NCI-H2196 treated with DMSO at 0.1 percent for 48 hours (cell line): ENCODE results near the gene NFATC2IP.

ENCODE experiments used
- DNase-seq: peaks from one replicate; lab custom pipeline; 2025; ENCODE audit not compliant: unreplicated experiment; lab: John Stamatoyannopoulos, UW

Gene NFATC2IP

DNA sequence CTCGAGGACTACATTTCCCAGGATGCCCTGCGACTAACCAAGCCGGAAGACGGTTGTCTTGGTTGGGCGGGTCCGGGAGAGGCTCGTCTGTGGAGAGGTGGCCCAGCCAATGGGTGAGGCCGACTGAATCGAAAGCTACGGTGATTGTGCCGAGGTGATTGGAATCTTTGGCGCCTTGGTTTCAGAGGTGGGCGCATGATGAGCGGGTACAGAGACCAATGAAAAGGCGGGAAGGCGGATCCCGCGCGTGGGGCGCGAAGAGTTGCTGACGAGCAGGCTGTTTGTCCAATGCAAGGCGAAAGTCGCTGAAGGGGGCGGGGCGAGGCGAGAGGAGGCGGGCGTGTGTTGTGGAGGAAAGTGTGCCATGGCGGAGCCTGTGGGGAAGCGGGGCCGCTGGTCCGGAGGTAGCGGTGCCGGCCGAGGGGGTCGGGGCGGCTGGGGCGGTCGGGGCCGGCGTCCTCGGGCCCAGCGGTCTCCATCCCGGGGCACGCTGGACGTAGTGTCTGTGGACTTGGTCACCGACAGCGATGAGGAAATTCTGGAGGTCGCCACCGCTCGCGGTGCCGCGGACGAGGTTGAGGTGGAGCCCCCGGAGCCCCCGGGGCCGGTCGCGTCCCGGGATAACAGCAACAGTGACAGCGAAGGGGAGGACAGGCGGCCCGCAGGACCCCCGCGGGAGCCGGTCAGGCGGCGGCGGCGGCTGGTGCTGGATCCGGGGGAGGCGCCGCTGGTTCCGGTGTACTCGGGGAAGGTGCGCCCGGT, at the start of gene NFATC2IP:
TSS of gene NFATC2IP (plus strand) at position 290 of the 762 bp plus-strand sequence. CDS start at position 365, 75 bp downstream.
- DNase-seq, result peak; percentile 99

DNA sequence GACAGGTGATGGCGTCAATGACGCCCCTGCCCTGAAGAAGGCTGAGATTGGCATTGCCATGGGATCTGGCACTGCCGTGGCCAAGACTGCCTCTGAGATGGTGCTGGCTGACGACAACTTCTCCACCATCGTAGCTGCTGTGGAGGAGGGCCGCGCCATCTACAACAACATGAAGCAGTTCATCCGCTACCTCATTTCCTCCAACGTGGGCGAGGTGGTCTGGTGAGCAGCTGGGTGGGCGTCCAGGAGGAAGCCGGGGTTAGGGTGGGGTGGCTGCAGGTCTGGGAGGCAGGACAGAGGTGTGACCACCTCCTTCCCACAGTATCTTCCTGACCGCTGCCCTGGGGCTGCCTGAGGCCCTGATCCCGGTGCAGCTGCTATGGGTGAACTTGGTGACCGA, 48.9 kb upstream of the NFATC2IP start:
- DNase-seq, result no peak

DNA sequence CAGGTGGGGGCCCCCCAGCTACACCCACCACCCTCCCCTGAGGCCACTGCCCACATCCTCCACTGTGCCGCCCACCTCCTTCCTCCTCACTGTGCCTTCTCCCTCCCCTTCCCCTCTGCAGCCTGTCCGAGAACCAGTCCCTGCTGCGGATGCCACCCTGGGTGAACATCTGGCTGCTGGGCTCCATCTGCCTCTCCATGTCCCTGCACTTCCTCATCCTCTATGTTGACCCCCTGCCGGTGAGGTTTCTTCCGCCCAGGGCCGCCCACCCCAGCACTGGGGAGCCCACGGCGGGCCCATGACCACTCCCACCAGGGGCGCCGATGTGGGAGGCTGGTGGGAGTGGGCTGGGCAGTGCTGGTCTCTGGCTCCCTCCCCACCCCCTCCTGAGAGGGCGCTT, 47.8 kb upstream of the NFATC2IP start:
- no peak for DNase-seq

- DNase-seq, result no peak
Observed at GRCh38 chr16:28903344-28904042, 47.2 kb upstream of the NFATC2IP start.

DNA sequence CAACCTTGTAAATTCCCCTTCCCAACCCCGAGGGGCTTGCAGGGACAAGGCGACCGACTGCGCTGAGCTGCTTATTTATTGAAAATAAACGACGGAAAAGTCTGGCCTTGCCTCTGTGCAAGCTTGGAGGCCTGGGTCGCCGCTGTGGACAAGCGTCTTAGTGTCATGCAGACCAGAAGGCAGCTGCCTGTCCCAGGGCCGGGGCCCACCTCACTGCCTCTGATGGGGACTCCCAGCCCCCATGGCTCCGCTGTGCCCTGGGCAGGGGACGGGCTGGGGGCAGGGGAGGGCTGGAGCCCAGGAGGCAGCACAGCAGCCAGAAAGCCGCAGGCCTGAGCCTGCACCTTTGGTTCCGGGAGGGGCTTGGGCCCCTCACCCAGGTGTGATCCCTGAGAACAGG, 46.4 kb upstream of the NFATC2IP start:
- DNase-seq, result no peak

- no peak for DNase-seq
Observed at GRCh38 chr16:28904828-28905227, 45.9 kb upstream of the NFATC2IP start.

GRCh38 chr16:28905229-28905754, 45.4 kb upstream of the NFATC2IP start:
- DNase-seq, result no peak

DNA sequence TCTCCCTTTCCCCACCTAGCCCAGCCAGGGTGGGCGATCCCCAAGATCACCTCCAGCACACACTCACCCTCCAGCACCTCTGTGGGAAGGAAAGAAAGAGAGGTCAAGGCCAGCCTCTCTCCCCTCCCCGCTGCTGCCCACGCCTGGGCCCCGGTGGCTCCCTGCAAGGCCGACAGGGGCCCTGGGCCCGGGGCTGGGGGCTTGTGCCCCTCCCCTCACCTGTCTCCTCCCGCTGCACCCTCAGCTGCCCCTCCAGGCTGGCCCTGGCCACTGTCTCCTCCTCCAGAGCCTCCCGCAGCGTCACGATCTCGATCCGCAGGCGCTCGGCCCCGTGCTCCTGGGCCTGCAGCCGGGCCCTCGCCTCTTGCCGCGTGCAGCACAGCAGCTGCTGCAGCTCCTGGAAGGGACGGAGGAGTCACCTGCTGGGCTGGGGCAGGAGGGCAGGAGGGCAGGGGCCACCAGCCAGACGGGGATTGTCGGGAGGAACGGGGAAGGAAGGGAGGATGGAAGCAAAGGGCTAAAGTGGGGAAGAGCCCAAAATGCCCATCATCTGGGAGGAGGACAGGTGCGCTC, 44.9 kb upstream of the NFATC2IP start:
- DNase-seq, result no peak

- DNase-seq, result peak; percentile 75
Observed at GRCh38 chr16:28910086-28911031, 40.4 kb upstream of the NFATC2IP start.

DNA sequence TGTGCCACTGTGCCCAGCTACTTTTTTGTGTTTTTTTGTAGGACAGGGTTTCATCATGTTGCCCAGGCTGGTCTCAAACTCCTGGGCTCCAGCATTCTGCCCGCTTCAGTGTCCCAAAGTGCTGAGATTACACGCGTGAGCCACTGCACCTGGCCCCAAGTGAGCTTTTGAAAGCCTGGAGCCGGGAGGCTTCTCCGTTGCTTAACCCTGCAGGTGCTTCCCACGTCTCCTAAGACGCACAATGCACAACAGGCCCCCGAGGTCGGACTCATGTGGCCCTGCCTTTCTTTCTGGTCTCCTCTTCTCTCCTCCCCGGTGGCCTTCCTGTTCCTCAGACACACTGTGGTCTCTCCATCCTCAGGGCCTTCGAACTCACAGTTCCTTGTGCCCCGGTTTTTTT, 38.2 kb upstream of the NFATC2IP start:
- DNase-seq, result no peak

GRCh38 chr16:28913946-28914724, 36.6 kb upstream of the NFATC2IP start:
- no peak for DNase-seq

- no peak for DNase-seq
Observed at GRCh38 chr16:28915181-28915580, 35.6 kb upstream of the NFATC2IP start.

DNA sequence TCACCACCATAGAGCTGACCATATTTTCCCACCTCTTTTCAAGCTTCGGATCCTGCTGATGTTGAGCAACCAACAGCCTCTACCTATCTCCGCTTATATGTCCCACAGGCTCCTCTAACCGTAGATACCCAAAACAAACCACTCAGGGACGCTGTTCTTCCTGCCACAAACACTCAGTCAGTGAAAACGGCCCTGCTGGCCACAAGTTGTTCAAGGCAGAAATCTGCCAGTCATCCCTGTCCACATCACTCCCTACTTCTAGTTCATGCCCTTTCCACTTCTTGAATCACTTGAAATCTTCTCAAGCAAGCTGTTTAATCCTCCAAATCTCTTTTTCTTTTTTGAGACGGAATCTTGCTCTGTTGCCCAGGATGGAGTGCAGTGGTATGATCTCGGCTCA, 33.6 kb upstream of the NFATC2IP start:
- DNase-seq, result no peak

DNA sequence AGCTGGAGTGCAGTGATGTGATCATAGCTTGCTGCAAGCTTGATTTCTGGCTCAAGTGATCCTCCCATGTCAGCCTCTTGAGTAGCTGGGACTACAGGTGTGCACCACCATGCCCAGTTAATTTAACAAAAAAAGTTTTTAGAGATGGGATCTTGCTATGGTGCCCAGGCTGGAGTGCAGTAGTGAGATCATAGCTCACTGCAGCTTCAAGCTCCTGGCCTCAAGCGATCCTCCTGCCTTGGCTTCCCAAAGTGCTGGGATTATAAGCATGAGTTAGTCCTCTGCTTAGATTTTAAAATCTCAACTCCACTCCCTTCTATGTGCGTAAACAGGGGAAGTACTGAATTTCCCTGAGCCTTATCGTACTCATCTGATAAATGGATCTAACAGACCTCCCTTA, 32.0 kb upstream of the NFATC2IP start:
- no peak for DNase-seq

GRCh38 chr16:28923231-28923587, 27.5 kb upstream of the NFATC2IP start:
- no peak for DNase-seq

DNA sequence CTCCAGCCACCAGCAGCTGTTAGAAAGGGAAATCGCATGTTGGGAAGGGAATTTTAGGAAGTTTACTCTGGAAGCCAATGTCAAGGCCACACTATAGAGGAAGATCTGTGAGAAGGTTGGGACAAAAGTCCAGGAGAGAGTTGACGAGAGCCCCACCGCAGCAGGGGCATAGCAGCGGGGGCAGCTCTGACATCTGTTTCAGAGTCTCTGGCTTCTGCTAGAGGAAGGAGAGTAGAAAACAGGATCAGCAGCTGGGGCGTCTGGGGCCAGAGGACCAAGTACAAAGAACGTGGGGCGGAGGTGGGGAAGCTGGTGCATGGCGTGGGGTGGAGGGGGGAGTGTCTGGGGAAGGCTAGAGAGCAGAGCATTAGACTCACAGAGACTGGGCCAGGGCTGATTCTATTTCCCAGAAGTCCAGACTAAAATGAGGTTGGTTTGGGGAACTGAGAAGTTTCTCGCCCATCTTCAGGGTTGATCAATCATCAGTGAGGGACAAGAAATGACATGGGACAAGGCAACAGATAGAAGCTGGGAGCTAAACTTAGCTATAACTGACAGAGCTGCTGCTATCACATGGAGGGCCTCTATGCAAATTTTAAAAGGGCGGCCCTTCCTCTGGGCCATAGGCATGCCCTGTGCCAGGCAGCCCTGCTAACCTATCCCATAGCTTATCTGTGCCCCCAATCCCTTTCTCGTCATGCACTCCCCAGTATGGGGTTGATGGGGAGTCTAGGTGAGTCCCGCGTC, 26.9 kb upstream of the NFATC2IP start:
- no peak for DNase-seq

- DNase-seq, result no peak
Observed at GRCh38 chr16:28924399-28924761, 26.4 kb upstream of the NFATC2IP start.

DNA sequence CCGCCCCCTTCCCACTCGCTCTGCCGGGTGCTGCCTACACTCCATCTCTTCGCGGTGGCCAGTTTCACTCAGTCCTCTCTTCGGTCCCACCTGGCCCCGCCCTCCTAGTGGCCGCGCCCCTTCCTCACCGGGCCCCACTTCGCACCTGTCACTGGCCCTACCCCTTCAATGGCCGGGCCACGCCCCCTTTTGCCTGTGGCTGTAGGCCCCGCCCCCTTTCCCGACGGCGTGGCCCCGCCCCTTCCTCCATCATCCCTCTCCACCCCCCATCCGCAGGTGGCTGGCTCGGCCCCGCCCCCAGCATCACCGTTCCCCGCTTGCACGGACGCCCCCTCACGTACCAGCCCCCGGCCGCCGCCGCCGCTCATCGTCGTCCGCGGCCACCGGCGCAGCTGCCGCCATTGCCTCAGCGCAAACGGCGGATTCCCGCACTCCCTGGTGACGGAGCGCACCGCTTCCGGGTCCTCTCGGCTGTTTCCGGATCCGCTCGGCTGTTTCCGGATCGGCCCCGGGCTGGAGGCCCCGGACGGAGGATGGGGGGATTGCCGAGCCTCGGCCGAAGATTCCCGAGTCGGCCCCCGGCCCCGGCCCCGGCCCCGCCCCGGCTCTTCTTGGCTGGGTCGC, 25.9 kb upstream of the NFATC2IP start, which contains the start of gene RABEP2:
TSS of gene RABEP2 (minus strand) at position 477 of the 624 bp plus-strand sequence. CDS start at position 402, 75 bp downstream.
- peak; percentile 97 for DNase-seq
